ENCODE results near the gene FAM13A.
"Not testable (repeated sequence)": the region's sequence is repeated elsewhere in the genome, so short reads cannot be mapped to it uniquely, and the experiment has no call there.

The FAM13A gene

DNA sequence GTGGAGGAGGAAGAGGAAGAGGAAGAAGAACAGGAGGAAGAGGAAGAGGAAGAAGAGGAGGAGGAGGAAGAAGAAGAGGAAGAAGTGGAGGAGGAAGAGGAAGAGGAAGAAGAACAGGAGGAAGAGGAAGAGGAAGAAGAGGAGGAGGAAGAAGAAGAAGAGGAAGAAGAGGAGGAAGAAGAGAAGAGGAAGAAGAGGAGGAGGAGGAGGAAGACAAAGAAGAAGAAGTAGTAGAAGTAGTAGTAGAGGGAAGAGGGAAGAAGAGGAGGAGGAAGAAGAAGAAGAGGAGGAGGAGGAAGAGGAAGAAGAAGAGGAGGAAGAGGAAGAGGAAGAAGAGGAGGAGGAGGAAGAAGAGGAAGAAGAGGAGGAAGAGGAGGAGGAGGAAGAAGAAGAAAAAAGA, 143.8 kb downstream of the FAM13A start:
- not testable (repeated sequence) for H3K27ac ChIP-seq (ENCODE audit: insufficient read depth, low read length, poor library complexity, severe bottlenecking); H3K27me3 ChIP-seq (replicated peaks; ENCODE audit: control insufficient read depth, insufficient read depth, low read length, poor library complexity, severe bottlenecking); H3K4me1 ChIP-seq (ENCODE audit: control insufficient read depth, insufficient read depth, low read length, poor library complexity, severe bottlenecking)

DNA sequence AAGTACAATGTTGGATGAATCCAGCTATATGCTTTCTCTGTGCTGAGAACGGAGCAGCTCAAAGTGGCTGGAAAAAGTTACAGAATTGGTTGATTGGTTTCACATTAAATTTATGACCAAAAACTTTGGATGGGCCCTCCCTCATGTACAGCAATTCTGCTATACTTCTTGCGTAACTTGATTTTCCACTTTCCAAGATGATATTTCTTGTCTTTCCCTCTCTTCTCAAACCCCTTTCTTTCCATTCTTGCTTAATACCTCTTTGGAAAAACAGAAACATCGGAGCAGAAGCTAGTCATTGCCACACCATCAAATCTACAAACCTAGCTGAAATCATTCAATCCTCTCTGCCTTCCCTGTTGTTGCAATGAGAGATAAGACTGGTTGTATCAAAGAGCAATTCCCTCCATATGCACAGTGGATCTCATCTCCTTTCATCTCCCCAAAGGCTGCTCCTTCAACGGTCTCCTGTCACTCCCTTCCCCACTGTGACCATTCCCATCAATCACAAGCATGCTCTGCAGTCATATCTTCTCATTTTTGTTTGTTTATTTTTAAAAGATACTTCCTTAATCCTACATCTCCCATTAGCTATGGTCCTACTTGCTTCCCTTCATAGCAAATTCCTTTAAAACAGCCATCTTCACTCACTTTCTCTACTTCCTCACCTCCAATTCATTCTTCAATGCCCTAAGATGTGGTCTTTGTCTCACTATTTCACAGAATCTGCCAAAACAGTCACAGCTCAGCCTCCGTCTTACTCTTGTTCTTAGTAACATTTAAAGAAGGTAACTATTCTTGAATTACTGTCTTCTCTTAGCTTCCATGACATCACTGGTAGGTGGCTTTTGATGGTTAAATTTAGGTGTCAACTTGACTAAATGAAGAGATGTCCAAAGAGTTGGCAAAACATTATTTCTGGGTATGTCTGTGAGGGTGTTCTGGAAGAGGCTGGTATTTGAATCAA, 145.5 kb downstream of the FAM13A start:
- Histone ChIP-seq H3K4me1 (ENCODE audit: control insufficient read depth, insufficient read depth, low read length, poor library complexity, severe bottlenecking) (no peaks in the 10 kb centered on the region), H3K36me3 (ENCODE audit: control insufficient read depth, insufficient read depth, low read length) (no peaks in the 10 kb centered on the region), H3K9me3 (ENCODE audit: control insufficient read depth, low read length) (no peaks in the 10 kb centered on the region), H3K27ac (ENCODE audit: insufficient read depth, low read length, poor library complexity, severe bottlenecking) (no peak overlapping the region), H3K27me3 (replicated peaks; ENCODE audit: control insufficient read depth, insufficient read depth, low read length, poor library complexity, severe bottlenecking) (no peaks in the 10 kb centered on the region), H3K4me3 (ENCODE audit: insufficient read depth, low read depth, low read length, poor library complexity, severe bottlenecking) (no peak overlapping the region)
- no peak for DNase-seq

More for the DNA sequence above, 143.8 kb downstream of the FAM13A start:
- H3K36me3 ChIP-seq (ENCODE audit: control insufficient read depth, insufficient read depth, low read length); H3K9me3 ChIP-seq (ENCODE audit: control insufficient read depth, low read length); H3K4me3 ChIP-seq (ENCODE audit: insufficient read depth, low read depth, low read length, poor library complexity, severe bottlenecking); DNase-seq: not testable (repeated sequence)

DNA sequence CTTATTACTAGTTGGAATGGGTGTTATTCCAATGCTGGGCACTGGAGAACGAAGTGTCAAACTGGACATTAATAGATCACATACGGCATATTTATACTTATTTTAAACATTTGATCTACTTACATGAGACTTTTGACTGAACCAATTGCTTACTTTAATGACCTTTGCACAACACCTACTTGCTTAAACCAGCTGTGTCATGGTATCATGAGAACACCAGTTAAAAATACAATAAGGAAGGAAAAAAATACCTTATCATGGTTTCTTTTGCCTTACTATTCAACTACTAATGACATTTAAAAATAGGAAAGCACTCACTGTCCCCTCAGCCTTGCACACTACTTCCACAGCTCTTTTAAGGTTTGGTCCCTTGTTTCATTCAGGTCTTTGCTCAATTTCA, 146.9 kb downstream of the FAM13A start:
- Histone ChIP-seq H3K36me3 (ENCODE audit: control insufficient read depth, insufficient read depth, low read length) (no peaks in the 10 kb centered on the region), H3K4me3 (ENCODE audit: insufficient read depth, low read depth, low read length, poor library complexity, severe bottlenecking) (no peak overlapping the region), H3K4me1 (ENCODE audit: control insufficient read depth, insufficient read depth, low read length, poor library complexity, severe bottlenecking) (no peaks in the 10 kb centered on the region), H3K27ac (ENCODE audit: insufficient read depth, low read length, poor library complexity, severe bottlenecking) (no peak overlapping the region), H3K9me3 (ENCODE audit: control insufficient read depth, low read length) (no peaks in the 10 kb centered on the region), H3K27me3 (replicated peaks; ENCODE audit: control insufficient read depth, insufficient read depth, low read length, poor library complexity, severe bottlenecking) (no peaks in the 10 kb centered on the region)
- no peak for DNase-seq

DNA sequence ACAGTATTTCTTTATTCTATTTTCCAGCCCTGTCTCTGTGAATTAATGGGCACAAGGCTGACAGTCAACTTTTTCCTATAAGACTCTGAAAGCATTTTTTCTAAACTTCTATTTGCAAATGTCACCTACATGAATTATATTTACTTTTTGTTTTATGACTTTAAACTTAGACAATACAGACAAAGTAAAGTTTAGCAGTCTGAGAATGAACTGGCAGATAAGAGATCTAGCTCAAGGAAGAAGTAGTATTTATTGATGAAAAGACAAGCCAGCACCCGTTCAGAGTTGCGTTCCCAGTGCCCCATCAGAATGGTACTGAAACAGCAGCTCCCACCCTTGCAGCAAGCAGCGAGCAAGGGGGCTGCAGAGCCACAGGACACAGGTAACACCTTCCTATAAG, 148.5 kb downstream of the FAM13A start:
- Histone ChIP-seq H3K9me3 (ENCODE audit: control insufficient read depth, low read length) (no peaks in the 10 kb centered on the region), H3K36me3 (ENCODE audit: control insufficient read depth, insufficient read depth, low read length) (no peaks in the 10 kb centered on the region), H3K27ac (ENCODE audit: insufficient read depth, low read length, poor library complexity, severe bottlenecking) (no peak overlapping the region)

DNA sequence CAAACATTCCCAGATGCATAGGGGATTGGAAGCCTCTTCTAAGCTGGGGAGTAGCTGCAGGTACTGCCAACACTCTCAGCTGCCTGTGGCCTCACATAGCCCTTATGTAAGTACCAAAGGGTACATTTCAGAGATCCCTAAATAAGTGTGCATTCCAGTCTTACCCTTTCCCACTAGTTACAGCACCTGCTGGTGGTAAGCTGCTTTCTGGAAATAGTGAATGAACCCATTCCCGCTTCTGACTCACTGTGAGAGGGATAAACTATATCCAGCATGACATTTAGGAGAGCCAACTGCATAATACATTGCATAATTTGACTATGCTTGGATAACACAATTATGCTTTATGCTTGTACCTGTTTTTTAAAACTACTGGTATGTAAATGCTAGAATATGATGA, 149.0 kb downstream of the FAM13A start:
- Histone ChIP-seq H3K9me3 (ENCODE audit: control insufficient read depth, low read length) (no peaks in the 10 kb centered on the region), H3K4me3 (ENCODE audit: insufficient read depth, low read depth, low read length, poor library complexity, severe bottlenecking) (no peak overlapping the region), H3K27me3 (replicated peaks; ENCODE audit: control insufficient read depth, insufficient read depth, low read length, poor library complexity, severe bottlenecking) (no peaks in the 10 kb centered on the region), H3K36me3 (ENCODE audit: control insufficient read depth, insufficient read depth, low read length) (no peaks in the 10 kb centered on the region), H3K4me1 (ENCODE audit: control insufficient read depth, insufficient read depth, low read length, poor library complexity, severe bottlenecking) (no peaks in the 10 kb centered on the region), H3K27ac (ENCODE audit: insufficient read depth, low read length, poor library complexity, severe bottlenecking) (no peak overlapping the region)
- DNase-seq, result no peak

More for the DNA sequence above, 148.5 kb downstream of the FAM13A start:
- Histone ChIP-seq H3K27me3 (replicated peaks; ENCODE audit: control insufficient read depth, insufficient read depth, low read length, poor library complexity, severe bottlenecking) (no peaks in the 10 kb centered on the region), H3K4me3 (ENCODE audit: insufficient read depth, low read depth, low read length, poor library complexity, severe bottlenecking) (no peak overlapping the region), H3K4me1 (ENCODE audit: control insufficient read depth, insufficient read depth, low read length, poor library complexity, severe bottlenecking) (no peaks in the 10 kb centered on the region)
- no peak for DNase-seq

- no peak for DNase-seq
- H3K4me1 ChIP-seq (ENCODE audit: control insufficient read depth, insufficient read depth, low read length, poor library complexity, severe bottlenecking), result no peaks in the 10 kb centered on the region
- H3K36me3 ChIP-seq (ENCODE audit: control insufficient read depth, insufficient read depth, low read length), result no peaks in the 10 kb centered on the region
- H3K27me3 ChIP-seq (replicated peaks; ENCODE audit: control insufficient read depth, insufficient read depth, low read length, poor library complexity, severe bottlenecking), result no peaks in the 10 kb centered on the region
- no peaks in the 10 kb centered on the region for H3K9me3 ChIP-seq (ENCODE audit: control insufficient read depth, low read length)
- no peak overlapping the region for H3K4me3 ChIP-seq (ENCODE audit: insufficient read depth, low read depth, low read length, poor library complexity, severe bottlenecking)
- no peak overlapping the region for H3K27ac ChIP-seq (ENCODE audit: insufficient read depth, low read length, poor library complexity, severe bottlenecking)
Measured at GRCh38 chr4:88907478-88907877, 149.5 kb downstream of the FAM13A start.

DNA sequence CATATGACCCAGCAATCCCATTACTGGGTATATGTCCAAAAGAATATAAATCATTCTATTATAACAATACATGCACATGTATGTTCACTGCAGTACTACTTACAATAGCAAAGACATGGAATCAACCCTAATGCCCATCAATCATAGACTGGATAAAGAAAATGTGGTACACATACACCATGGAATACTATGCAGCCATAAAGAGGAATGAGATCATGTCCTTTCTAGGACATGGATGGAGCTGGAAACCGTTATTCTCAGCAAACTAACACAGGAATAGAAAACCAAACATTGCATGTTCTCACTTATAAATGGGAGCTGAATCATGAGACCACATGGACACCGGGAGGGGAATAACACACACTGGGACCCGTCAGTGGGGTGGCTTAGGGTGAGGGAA, 152.7 kb downstream of the FAM13A start:
- H3K9me3 ChIP-seq (ENCODE audit: control insufficient read depth, low read length); H3K4me1 ChIP-seq (ENCODE audit: control insufficient read depth, insufficient read depth, low read length, poor library complexity, severe bottlenecking); H3K27ac ChIP-seq (ENCODE audit: insufficient read depth, low read length, poor library complexity, severe bottlenecking); H3K27me3 ChIP-seq (replicated peaks; ENCODE audit: control insufficient read depth, insufficient read depth, low read length, poor library complexity, severe bottlenecking); DNase-seq; H3K4me3 ChIP-seq (ENCODE audit: insufficient read depth, low read depth, low read length, poor library complexity, severe bottlenecking); H3K36me3 ChIP-seq (ENCODE audit: control insufficient read depth, insufficient read depth, low read length): not testable (repeated sequence)

GRCh38 chr4:88900432-88900831, 156.6 kb downstream of the FAM13A start:
- H3K27ac ChIP-seq (ENCODE audit: insufficient read depth, low read length, poor library complexity, severe bottlenecking), result no peak overlapping the region
- H3K36me3 ChIP-seq (ENCODE audit: control insufficient read depth, insufficient read depth, low read length), result no peaks in the 10 kb centered on the region
- no peak for DNase-seq
- no peaks in the 10 kb centered on the region for H3K4me1 ChIP-seq (ENCODE audit: control insufficient read depth, insufficient read depth, low read length, poor library complexity, severe bottlenecking)
- no peaks in the 10 kb centered on the region for H3K9me3 ChIP-seq (ENCODE audit: control insufficient read depth, low read length)
- H3K27me3 ChIP-seq (replicated peaks; ENCODE audit: control insufficient read depth, insufficient read depth, low read length, poor library complexity, severe bottlenecking), result no peaks in the 10 kb centered on the region
- no peak overlapping the region for H3K4me3 ChIP-seq (ENCODE audit: insufficient read depth, low read depth, low read length, poor library complexity, severe bottlenecking)

GRCh38 chr4:88897752-88898151, 159.2 kb downstream of the FAM13A start:
- no peak overlapping the region for H3K4me3 ChIP-seq (ENCODE audit: insufficient read depth, low read depth, low read length, poor library complexity, severe bottlenecking)
- H3K36me3 ChIP-seq (ENCODE audit: control insufficient read depth, insufficient read depth, low read length), result no peaks in the 10 kb centered on the region
- H3K9me3 ChIP-seq (ENCODE audit: control insufficient read depth, low read length), result no peaks in the 10 kb centered on the region
- H3K4me1 ChIP-seq (ENCODE audit: control insufficient read depth, insufficient read depth, low read length, poor library complexity, severe bottlenecking), result no peaks in the 10 kb centered on the region
- no peaks in the 10 kb centered on the region for H3K27me3 ChIP-seq (replicated peaks; ENCODE audit: control insufficient read depth, insufficient read depth, low read length, poor library complexity, severe bottlenecking)
- H3K27ac ChIP-seq (ENCODE audit: insufficient read depth, low read length, poor library complexity, severe bottlenecking), result no peak overlapping the region
- no peak for DNase-seq

DNA sequence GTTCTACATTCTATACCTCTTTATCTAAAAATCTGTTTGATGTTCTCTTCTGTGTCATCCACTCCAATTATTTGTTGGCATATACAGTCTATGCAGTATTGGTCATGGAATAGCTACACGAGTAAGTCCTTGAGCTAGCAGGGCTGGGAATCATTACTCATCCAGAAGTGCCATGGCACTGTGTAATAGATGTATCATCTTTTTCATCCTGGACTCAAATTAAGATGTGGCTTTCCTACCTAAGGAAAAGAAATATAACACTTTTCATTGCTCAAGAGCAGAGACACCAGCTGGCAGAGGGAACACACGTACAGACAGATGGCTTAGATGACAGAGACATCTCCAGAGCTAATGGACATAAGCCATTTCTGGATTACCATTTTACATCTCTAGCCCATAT, 159.8 kb downstream of the FAM13A start:
- Histone ChIP-seq H3K27me3 (replicated peaks; ENCODE audit: control insufficient read depth, insufficient read depth, low read length, poor library complexity, severe bottlenecking) (no peaks in the 10 kb centered on the region), H3K4me3 (ENCODE audit: insufficient read depth, low read depth, low read length, poor library complexity, severe bottlenecking) (no peak overlapping the region), H3K9me3 (ENCODE audit: control insufficient read depth, low read length) (no peaks in the 10 kb centered on the region), H3K36me3 (ENCODE audit: control insufficient read depth, insufficient read depth, low read length) (no peaks in the 10 kb centered on the region), H3K4me1 (ENCODE audit: control insufficient read depth, insufficient read depth, low read length, poor library complexity, severe bottlenecking) (no peaks in the 10 kb centered on the region), H3K27ac (ENCODE audit: insufficient read depth, low read length, poor library complexity, severe bottlenecking) (no peak overlapping the region)
- DNase-seq, result no peak
